B cell (primary cell): ENCODE data around the gene AHNAK.

Experiments
- EZH2 ChIP-seq: IDR thresholded peaks from 2 replicates; pipeline ENCODE4 v1.6.1; 2012; ENCODE audit warnings: borderline replicate concordance, low read depth, mild to moderate bottlenecking, moderate library complexity, low read length; ENCODE audit not compliant: insufficient read depth, poor library complexity, severe bottlenecking
- TF ChIP-seq, protein P1 (sequence below): fragments of 200-600 bp; IDR thresholded peaks from one replicate; pipeline ENCODE4 v1.8.0; 2022; ENCODE audit warnings: antibody characterized with exemption, mild to moderate bottlenecking

GRCh38 chr11:62579252-62579651, 32.6 kb upstream of the AHNAK start:
- TF ChIP-seq, protein P1, sequence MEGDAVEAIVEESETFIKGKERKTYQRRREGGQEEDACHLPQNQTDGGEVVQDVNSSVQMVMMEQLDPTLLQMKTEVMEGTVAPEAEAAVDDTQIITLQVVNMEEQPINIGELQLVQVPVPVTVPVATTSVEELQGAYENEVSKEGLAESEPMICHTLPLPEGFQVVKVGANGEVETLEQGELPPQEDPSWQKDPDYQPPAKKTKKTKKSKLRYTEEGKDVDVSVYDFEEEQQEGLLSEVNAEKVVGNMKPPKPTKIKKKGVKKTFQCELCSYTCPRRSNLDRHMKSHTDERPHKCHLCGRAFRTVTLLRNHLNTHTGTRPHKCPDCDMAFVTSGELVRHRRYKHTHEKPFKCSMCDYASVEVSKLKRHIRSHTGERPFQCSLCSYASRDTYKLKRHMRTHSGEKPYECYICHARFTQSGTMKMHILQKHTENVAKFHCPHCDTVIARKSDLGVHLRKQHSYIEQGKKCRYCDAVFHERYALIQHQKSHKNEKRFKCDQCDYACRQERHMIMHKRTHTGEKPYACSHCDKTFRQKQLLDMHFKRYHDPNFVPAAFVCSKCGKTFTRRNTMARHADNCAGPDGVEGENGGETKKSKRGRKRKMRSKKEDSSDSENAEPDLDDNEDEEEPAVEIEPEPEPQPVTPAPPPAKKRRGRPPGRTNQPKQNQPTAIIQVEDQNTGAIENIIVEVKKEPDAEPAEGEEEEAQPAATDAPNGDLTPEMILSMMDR: no peak
- TF ChIP-seq EZH2: no peak
